ENCODE measurements around the gene GNMT. TPM values are rescaled to one million over a fixed set of nuclear protein-coding genes. Genes with fewer than 3 reads are reported as not detected.

The GNMT gene
- total and polyA plus RNA-seq, 2 of the 8 experiments (the other 6 are each of a cell fraction or from before 2014, with no cell fraction given), result 1.8 to 3.4 TPM

GRCh38 chr6:42925248-42925857 is 35.2 kb upstream of the GNMT start:
- Histone ChIP-seq H3K18ac (ENCODE audit: extremely low read depth, low read length) (no peak overlapping the region), H2BK20ac (ENCODE audit: low read length) (no peak overlapping the region), H3K9me3 (ENCODE audit: insufficient read depth in 2 of 2, low read depth in 1 of 2, low read length in 1 of 2) (no peaks in the 10 kb centered on the region), H3K56ac (replicated peaks; ENCODE audit: insufficient read length, low read depth, low read length) (no peak overlapping the region), H4K91ac (replicated peaks; ENCODE audit: insufficient read length, low read length) (peak overlapping the region; percentile 71), H3K79me2 (ENCODE audit: control insufficient read depth in 1 of 2, insufficient read depth in 2 of 2, low read length in 2 of 2) (peaks cover 0 to 2% of the 10 kb centered on the region in 2 experiments; a peak in 1 of 4 replicates), H2AFZ (ENCODE audit: low read length) (no peak overlapping the region; the same call in 1 of the 2 replicates), H3K9ac (replicated peaks in 1 of 4; ENCODE audit: extremely low read depth in 1 of 4, low read depth in 3 of 4, low read length in 3 of 4) (no peak overlapping the region), H2BK120ac (replicated peaks; ENCODE audit: low read depth, low read length) (no peak overlapping the region), H4K8ac (ENCODE audit: extremely low read depth, insufficient read depth, low read length) (peak overlapping the region; percentile 72; the same call in 1 of the 2 replicates), H2AK5ac (ENCODE audit: low read depth, low read length) (no peak overlapping the region), H4K5ac (ENCODE audit: insufficient read length, low read depth, low read length) (no peak overlapping the region), H2BK12ac (ENCODE audit: low read depth, low read length) (no peak overlapping the region), H3K36me3 (ENCODE audit: control insufficient read depth in 2 of 4, insufficient read depth in 4 of 4, low read length in 3 of 4) (no peaks in the 10 kb centered on the region), H3K4me2 (ENCODE audit: insufficient read depth in 1 of 2, low read depth in 2 of 2, low read length in 2 of 2) (no peak overlapping the region), H3K4me3 (ENCODE audit: extremely low read depth in 1 of 4, insufficient read depth in 2 of 4, low read depth in 3 of 4, low read length in 4 of 4) (no peak overlapping the region), H3K23ac (ENCODE audit: insufficient read length) (no peak overlapping the region), H4K20me1 (replicated peaks in 1 of 2; ENCODE audit: control insufficient read depth in 1 of 2, insufficient read depth in 2 of 2, low read length in 2 of 2) (no peaks in the 10 kb centered on the region), H3K27ac (ENCODE audit: low read depth, low read length) (no peak overlapping the region), H3K23me2 (ENCODE audit: low read depth, low read length) (peaks cover 5% of the 10 kb centered on the region; the same call in 1 of the 2 replicates), H3K14ac (ENCODE audit: insufficient read length) (no peak overlapping the region), H3K27me3 (replicated peaks in 1 of 4; ENCODE audit: control insufficient read depth in 3 of 4, extremely low read depth in 1 of 4, insufficient read depth in 3 of 4, low read length in 3 of 4) (no peaks in the 10 kb centered on the region), H2BK5ac (ENCODE audit: low read depth, low read length) (no peak overlapping the region; the same call in 1 of the 2 replicates), H3K4me1 (replicated peaks in 1 of 4; ENCODE audit: control insufficient read depth in 3 of 4, insufficient read depth in 4 of 4, low read length in 3 of 4) (peaks cover 0 to 6% (median 1%) of the 10 kb centered on the region in 4 experiments; a peak in 3 of 7 replicates), H2BK15ac (ENCODE audit: low read length) (no peak overlapping the region), H3K79me1 (ENCODE audit: low read depth, low read length) (no peaks in the 10 kb centered on the region), H3K4ac (replicated peaks; ENCODE audit: insufficient read length, low read depth, low read length) (peak overlapping the region; percentile 34)
- 91% methylated on average over 18 of the region's 23 CpGs; no CpG with 5 or more reads in 1 of the 2 experiments for WGBS, 2 experiments (ENCODE audit: extremely low coverage in 1 of 2, insufficient coverage in 1 of 2, insufficient read length in 1 of 2, insufficient replicate concordance in 2 of 2, low coverage in 1 of 2, low lambda C conversion rate in 2 of 2, missing lambda C conversion rate in 1 of 2)
- ChIA-PET CTCF (ENCODE audit: partially characterized antibody) (interaction anchor here (0.5 to 2.3 kb wide), 13 partner anchors 8 to 415 kb away, joined by 3 to 7 read pairs (median 3); no protein-coding TSS in a partner anchor), POLR2A (ENCODE audit: partially characterized antibody) (interaction anchor here (0.7 to 6.7 kb wide), 5 partner anchors 12 to 201 kb away, joined by 3 to 81 read pairs (median 3); partner anchors contain the start of gene PTCRA)
- FAIRE-seq (no peak), DNase-seq (ENCODE audit: low read depth in 1 of 2, low spot score in 2 of 2) (peak in 1 of 2 experiments; percentile 56)
- peak in 1 of 2 experiments; percentile 8; a peak in 1 of 4 replicates for TF ChIP-seq RAD21 (IDR thresholded peaks at IDR 0.05 in 1 of 2, conservative IDR thresholded peaks at IDR 0.05 in 1 of 2; ENCODE audit: low read depth in 2 of 2, low read length in 2 of 2)
- TF ChIP-seq USF2 (IDR thresholded peaks at IDR 0.05; ENCODE audit: low read length), result no peak; the same call in 1 of the 2 replicates

Data from H1 (cell line).